GM20000 (cell line): ENCODE results near the gene PSD.

Experiments
- DNase-seq: peaks from one replicate; pipeline ENCODE4 v3.0.0; 2012; ENCODE audit warnings: low spot score
- TF ChIP-seq, protein P1 (sequence below): IDR thresholded peaks from 2 replicates; pipeline ENCODE4 v1.5.1; 2012; ENCODE audit warnings: mild to moderate bottlenecking, control low read depth; ENCODE audit errors: extremely low read depth, missing control alignments

The PSD gene

DNA sequence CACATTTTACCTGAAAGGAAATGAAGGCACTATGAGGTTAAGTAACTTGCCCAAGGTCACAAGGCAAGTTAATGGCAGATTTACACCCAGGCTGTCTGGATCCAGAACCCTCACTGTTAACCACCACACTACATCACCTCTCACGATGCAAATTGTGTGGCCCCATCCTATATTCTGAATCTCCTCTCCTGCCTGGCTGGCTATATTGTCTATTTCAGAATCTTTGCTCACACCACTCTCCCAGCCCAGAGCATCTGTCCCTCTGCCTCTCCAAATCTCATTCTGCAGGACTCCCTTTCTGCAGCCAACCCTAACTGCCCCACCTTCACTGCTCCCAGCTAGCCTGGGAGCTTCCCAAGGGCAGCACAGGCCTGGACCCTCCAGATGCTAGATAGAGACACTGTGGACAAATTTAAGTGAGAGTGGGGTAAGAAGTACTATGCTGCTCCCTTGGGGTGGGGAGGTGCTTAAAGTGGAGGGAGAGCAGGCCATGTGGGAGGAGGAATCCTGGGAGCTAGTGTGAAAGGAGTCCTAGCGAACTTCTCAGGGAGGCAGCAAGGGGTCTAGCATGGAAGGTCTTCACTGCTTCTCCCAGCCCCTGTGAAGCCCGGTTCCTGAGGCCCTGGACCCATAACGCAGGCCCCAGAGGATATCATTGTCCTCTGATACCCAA lies 13.0 kb upstream of the PSD start:
- no peak for DNase-seq
- TF ChIP-seq, protein P1, sequence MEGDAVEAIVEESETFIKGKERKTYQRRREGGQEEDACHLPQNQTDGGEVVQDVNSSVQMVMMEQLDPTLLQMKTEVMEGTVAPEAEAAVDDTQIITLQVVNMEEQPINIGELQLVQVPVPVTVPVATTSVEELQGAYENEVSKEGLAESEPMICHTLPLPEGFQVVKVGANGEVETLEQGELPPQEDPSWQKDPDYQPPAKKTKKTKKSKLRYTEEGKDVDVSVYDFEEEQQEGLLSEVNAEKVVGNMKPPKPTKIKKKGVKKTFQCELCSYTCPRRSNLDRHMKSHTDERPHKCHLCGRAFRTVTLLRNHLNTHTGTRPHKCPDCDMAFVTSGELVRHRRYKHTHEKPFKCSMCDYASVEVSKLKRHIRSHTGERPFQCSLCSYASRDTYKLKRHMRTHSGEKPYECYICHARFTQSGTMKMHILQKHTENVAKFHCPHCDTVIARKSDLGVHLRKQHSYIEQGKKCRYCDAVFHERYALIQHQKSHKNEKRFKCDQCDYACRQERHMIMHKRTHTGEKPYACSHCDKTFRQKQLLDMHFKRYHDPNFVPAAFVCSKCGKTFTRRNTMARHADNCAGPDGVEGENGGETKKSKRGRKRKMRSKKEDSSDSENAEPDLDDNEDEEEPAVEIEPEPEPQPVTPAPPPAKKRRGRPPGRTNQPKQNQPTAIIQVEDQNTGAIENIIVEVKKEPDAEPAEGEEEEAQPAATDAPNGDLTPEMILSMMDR, result no peak

DNA sequence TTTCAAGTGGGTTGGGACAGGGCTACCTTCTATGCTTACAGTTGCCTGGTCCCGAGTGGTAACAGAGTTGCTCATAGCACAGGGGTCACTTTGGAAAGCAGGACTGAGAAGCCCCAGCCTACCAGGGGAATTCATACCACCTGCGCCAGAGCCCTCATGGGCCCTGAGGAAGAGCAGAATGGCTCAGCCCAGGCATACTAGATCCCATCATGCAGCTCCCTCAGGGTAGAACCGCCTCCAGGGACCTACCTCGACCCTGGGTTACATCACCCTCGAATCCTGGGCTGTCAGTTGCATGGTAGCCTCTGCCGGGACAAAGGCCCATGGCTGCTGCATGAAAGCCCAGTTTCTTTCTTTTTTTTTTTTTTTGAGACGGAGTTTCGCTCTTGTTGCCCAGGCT lies 10.9 kb upstream of the PSD start:
- TF ChIP-seq, protein P1, result no peak
- no peak for DNase-seq

DNA sequence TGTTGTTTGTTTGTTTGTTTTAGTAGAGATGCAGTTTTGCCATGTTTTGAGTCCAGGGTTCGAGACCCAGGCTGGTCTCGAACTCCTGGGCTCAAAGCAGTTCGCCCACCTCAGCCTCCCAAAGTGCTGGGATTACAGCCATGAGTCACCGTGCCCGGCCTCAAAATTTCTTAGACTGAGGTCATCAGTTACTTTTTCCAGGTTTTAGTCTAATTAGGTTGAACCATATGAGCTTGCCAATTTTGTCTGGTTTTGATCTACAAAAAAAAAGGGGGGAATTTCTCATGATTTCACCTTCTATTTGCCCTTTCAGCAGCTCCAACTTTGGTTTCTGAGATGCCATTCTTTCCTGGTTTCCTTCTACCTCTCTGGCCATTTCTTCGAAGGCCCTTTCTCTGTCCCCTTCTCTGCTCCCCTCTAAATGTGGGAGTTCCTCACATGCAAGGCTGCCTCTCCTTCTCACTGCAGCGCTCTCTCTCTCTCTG lies 8.3 kb upstream of the PSD start:
- no peak for DNase-seq
- TF ChIP-seq, protein P1, result no peak

DNA sequence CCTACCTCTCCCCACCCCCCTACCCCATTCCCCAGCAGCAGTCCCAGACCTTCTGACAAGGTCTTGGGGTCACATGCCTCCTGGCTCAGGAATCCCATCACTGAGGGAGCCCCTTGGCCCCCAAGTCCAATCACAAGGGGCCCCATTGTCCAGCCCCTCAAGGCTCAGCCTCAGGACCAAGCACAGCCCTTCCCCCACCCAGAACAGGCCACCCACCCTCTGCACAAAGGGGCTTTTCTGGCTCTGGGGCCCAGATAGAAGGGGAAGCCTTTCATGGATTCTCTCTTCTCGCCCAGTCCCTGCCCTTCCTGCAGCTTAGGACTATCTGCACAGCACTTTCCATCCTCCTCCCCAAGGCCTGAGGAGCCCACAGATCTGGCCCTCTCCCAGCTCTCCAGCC lies 6.9 kb upstream of the PSD start:
- TF ChIP-seq, protein P1, result no peak
- no peak for DNase-seq

DNA sequence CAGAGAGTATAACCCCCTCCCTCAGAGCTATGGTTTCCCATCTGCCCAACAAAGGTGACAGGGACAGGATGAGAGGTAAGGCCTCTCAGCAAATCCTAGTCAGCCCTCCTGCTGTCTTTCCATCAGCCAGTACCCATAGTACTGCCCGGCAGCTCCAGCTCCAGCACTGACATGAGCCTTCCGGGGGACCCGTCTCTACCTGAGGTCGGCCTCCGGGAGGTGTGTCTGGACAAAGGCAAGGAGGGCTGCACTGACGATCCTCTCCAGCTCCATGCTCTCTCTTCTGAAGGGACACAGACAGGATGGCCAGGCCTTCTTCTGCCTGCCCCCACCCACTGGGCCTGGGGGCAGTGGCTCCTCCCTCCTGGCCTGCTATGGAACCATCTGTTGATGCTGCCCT lies 6.3 kb upstream of the PSD start:
- no peak for DNase-seq
- TF ChIP-seq, protein P1, result no peak

DNA sequence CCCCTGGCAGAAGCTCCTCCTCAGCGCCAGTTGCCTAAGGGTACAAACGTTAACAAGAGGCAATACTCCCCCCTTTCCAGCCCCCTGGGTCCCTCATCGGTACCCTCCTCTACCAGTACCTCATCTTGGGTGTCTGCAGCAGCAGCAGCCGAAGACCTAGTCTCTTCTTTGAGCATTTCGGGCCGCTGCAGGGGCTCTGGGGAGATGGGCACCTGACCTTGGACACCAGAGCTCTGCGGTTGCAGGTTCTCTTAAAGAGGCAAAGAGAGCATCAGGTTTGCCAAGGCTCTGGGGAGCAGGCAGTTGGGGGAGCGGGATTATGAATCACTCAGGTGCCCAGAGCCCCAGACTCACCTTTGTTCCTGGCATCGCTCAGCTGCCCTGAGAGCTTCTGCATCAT lies 5.6 kb upstream of the PSD start:
- DNase-seq, result no peak
- TF ChIP-seq, protein P1, result no peak

DNA sequence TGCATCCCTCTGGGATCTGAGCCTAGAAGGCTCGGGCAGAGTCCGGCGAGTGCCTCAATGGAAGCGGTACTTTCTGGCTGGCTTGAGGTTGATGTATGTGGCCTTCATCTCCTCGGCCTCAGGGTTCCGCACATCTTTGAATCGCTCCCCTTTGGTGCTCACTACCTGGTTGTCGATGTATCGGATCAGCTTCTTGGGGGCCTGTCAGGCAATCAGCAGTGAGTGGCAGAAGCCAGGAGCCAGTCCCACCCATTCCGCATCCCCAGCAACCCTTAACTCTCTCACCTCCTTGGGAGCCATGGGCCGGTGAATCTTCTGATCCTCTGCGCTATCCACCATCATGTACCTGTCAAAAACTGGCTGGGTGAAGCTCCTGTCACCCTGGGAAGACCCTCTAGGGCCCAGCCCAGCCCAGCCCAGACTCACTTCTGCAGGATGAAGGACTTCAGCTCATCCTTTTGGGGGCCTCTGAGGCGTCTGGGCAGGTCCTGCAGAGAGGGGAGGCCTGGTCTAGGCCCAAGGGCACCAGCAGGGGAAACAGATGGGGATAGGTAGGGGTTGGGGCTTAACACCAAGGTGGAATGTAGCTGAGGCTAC lies 4.9 kb upstream of the PSD start:
- DNase-seq, result no peak
- TF ChIP-seq, protein P1, result no peak
